H54 (cell line): Measurements from ENCODE around the gene DSCAML1.
"Not testable (repeated sequence)": the region's sequence is repeated elsewhere in the genome, so short reads cannot be mapped to it uniquely, and the experiment has no call there.

Source experiments
- DNase-seq: peaks from one replicate; pipeline ENCODE4 v3.0.0; 2011; ENCODE audit warnings: low spot score, mixed read lengths; ENCODE audit not compliant: insufficient read length
- FAIRE-seq: peaks from 3 replicates; lab custom pipeline; 2011; peaks lifted over from hg19 to GRCh38; lab: Jason Lieb, UNC
- POLR2A ChIP-seq: IDR thresholded peaks from 2 replicates; pipeline ENCODE4 v1.6.1; 2011; ENCODE audit warnings: low read depth, mild to moderate bottlenecking, low read length

The DSCAML1 gene

DNA sequence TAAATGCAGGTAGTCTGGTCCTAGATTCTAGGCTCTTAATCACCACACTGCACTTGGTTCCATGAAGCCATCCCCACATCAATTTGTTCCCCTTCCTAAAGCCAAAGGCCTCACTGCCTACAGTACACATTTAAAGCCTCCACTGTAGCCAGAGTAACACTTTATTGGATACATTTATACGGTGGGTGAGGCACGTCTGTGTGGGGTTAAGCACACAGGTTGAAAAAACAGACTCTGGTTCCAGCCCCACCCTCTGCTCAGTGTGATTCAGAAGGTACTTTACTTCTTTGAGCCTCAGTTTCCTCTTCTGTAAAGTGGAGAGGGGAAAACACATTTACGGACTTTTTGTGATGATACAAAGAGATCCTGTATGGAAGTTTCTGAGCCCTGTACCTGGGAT, 22.5 kb downstream of the DSCAML1 start:
- TF ChIP-seq POLR2A = no peak
- no peak for DNase-seq
- no peak for FAIRE-seq

DNA sequence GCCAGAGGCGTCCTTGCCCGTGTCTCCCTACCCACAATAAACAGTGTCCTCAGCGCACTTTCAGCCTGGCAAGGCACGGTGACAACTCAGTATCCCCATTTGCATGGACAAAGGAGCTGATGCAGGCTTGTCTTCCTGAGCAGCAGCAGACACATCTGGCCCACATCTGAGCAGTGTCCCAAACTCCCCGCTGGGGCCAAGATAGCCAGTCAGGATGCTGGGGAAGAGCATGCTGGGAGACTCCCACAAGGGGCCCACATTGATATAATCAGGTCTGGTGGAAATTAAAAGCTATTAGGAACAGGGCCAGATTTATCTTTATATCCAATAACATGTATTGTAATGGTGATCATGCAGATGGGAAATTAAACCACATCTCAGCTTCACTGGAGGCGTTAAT, 24.7 kb downstream of the DSCAML1 start:
- DNase-seq (no peak), FAIRE-seq (no peak)
- no peak for TF ChIP-seq POLR2A

DNA sequence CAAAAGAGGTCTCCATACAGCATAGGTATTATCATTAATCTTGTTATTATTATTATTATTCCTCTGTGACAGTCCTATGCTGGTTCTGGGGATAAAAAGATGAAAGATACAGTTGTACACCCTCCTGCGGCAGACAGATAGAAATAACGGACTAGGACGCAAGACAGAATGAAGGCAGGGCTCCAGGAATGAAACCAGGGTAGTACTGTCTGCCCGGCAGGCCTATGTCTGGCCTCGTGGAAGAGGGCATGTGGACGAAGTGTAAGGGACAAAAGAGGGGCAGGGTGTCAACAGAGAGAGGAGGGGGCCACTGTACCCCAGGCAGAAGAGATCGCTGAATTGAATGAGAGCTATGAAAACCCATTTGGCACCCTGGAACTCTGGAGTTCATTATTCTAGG, 25.2 kb downstream of the DSCAML1 start:
- DNase-seq = no peak
- TF ChIP-seq POLR2A = no peak
- no peak for FAIRE-seq

DNA sequence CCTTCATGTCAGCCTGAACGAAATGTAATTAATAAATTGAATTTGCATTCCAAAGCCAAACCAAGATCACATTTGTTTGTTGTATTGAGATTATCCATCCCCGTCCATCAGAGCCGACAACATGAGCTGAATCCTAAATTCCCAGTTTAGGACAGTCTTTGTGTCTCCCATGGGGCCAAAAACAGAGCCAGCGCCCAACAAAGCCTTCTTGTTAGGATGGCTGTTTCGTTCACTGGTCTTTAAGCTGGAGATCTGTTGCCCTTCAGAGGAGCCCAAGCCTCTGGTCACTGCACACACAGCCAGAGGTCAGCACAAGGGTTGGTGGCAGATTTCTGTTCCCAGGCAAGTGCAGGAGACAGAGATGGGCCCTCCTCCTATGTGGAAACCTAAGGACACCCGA, 25.8 kb downstream of the DSCAML1 start:
- TF ChIP-seq POLR2A = no peak
- DNase-seq (no peak), FAIRE-seq (no peak)

DNA sequence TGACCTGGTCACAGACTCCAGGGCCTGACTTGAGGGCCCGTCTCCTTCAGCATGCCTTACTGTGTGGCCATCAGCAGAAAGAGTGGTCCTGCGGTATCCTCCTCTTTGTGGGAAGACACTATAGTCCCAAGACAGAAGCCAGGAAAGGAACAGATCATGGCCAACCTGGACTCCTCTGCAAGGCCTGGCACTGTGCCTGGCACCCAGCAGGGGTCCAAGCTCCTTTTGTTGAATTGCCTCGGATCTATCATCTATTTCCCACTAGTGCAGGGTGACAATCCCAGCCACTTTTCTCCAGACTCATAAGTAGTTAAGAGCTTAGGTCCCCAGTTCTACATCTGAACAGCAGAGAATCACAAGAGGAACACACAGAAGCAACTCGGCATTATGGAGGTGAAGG, 27.0 kb downstream of the DSCAML1 start:
- DNase-seq (no peak), FAIRE-seq (no peak)
- no peak for TF ChIP-seq POLR2A

DNA sequence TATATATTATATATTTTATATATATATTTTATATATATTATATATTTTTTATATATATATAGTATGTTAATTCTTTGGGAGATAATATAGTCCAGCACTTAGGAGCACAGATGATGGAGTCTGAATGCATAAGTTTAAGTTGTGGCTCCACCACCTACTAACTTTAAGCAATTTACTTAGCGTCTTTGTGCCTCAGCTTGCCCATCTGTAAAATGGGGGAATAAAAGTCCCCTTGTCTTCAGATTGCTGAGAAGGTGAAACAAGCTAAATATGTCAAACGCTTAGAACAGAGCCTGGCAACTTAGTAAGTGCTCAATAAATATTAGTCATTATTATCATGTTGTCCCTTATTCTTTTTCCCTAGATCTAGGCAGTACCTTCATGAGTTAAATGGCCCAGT, 27.5 kb downstream of the DSCAML1 start:
- no peak for DNase-seq
- no peak for TF ChIP-seq POLR2A
- no peak for FAIRE-seq

DNA sequence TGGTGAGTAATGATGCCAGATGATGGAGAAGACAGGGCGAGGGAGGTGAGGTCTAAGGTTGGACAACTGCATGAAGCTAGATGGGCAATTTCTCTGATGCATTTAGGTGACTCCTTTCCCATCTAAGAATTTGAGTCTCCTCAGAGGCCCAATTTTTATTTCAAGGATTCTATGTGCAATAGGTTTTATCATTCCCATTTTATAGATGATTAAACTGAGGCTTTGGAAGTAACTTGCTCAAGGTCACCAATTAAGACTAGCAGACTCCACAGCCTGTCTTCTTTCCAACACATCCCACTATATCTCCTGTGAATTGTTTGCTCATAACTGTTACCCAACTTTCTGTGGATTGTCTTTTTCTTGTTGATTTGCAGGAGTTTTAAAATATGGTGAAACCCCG, 28.5 kb downstream of the DSCAML1 start:
- DNase-seq = no peak
- no peak for FAIRE-seq
- no peak for TF ChIP-seq POLR2A

DNA sequence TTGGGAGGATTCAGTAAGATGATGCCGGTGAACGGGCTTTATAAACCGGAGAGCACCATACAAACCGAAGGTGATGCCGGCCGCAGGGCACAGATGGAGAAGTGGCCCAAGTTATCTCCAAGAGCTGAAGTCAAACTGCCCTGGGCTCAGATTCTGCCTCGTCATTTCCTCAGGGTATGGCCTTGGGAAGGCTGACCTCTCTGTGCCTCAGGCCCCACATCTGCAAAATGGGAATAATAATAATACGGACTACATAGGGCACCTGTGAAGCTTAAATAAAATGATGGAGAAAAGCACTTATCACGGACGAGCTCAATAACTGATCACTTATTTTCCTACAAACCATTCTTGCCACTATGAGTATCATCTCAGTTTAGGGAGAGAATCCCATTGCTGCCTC, 29.9 kb downstream of the DSCAML1 start:
- TF ChIP-seq POLR2A = no peak
- no peak for DNase-seq
- no peak for FAIRE-seq

DNA sequence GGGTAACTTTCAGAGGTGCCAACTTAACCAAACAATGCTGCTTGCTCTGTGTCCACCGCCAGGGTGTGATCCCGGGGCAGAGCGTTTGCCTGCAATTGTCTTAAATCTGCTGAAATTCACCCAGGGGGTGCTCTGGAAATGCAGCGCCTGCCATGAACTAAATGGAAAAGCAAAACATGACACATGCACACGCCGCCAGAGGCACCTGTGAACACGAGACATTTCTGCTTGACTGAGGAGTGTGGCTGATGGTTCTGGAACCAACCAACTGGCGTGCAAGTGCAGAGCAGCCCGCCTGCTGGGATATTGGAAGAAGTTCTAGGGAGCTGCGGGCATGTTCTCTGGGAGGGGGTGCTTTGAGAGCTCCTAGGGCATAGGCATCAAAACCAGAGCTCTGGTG, 30.4 kb downstream of the DSCAML1 start:
- no peak for TF ChIP-seq POLR2A
- FAIRE-seq (no peak), DNase-seq (no peak)

DNA sequence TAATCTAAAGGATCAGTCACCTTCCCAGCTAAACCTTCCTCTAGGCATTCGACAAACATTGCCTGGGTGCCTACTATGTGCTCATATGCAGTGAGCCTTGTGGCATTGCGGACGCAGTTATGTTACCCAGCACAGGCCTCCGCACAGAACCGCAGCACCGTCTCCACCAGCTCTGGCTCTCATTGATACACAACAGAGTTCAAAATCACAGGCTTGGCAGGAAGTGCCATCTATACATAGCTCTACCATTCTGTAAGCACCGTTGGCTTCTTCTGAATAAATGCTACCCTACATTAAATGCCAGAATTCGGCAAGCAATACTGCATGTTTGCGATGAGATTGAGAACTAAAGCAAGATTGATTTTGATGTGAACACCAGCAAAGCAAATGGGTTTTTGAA, 31.0 kb downstream of the DSCAML1 start:
- no peak for TF ChIP-seq POLR2A
- DNase-seq = no peak
- FAIRE-seq = no peak

DNA sequence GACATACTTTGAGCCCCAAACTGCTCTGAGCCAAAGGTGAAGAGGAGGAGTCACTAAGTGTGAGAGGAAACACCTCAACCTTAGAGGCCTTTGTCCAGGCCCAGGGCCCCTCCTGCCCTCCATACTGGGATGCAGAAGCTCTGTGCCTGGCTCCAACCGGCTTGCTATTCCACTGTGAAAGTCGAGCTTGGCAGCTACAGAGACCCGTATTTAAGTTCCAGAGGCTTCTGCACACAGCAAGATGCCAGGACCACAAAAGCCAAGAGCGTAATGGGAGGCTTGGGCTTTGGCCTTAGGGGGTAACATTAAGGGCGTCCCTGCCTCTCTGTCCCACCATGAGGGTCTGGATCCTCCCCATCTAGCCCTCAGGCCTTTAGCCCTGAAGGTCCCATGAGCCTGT, 31.9 kb downstream of the DSCAML1 start:
- TF ChIP-seq POLR2A = no peak
- FAIRE-seq (no peak), DNase-seq (no peak)

DNA sequence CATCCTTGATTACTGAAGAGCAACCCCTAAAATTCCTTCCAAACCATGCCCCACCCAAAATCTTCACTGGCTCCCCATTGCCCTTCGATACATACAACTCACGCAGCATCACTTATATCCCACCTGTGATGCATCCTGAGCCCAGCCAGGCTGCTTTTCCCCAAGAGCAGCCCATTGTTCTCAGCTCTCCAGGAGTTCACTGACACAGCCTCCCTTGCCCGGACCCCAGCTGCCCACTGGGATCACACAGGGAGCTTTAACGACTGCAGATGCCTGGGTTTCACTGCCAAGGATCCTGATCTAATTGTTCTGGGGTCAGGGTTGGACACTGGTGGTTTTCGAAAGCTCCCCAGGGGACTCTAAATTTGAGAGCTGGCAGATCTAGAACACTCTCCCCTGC, 33.6 kb downstream of the DSCAML1 start:
- DNase-seq, FAIRE-seq: not testable (repeated sequence)

DNA sequence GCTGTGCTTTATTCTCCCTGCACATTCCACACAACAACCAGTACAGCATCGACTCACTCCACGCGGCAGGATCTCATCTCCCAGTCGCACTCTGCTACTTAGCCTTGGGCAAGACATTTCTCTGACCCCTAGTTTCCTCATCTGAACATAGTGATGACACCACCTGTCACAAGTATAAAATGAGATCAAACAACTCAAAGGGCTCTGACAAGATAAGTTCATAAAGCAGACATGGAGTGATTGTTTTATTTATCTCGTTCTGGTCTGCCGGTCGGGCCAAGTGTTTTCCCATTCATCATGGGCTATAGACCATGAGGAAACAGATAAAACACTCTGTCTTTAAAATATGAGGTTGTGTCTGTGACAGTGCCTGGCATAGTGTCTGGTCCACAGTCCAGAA, 35.0 kb downstream of the DSCAML1 start:
- no peak for FAIRE-seq
- DNase-seq = no peak
- TF ChIP-seq POLR2A = no peak

DNA sequence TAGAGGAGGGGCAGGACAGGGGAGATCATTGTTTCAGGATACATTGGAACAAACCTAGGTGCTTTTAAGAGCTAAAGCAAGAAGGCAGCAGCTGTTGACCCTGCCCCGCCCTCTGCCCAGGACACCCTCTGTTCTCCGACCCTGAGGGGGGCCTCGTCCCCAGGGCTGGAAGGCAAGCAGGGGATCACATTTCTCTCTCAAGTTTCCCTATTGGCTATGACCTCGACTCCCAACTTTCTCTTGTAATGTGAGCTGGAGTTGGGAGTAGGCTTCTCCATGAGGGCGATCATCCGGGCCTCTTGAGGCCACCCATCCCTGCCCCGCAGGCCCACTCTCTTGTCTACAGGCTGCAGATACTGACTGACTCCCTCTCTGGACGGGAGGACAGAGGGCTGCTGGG, 37.7 kb downstream of the DSCAML1 start:
- FAIRE-seq (no peak), DNase-seq (no peak)
- TF ChIP-seq POLR2A = no peak

DNA sequence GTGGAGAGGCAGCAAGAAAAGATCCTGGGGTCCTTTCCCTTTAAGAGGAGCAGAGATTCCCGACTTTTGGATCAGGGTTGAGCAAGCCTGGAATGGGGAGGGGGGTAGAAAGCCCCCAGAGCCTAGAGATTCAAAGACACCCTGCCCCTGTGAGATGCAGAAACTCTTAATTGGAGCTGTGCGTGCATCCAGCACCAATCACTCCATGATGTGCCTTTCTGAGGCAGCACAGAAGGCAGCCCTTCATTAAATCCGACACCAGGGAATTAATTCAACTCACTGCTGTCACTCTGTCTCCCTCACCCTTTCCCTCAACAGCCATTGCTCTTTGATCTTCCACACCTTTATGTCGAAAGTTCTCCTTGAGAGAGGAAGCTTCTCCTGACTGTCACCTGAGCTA, 43.0 kb downstream of the DSCAML1 start:
- FAIRE-seq (no peak), DNase-seq (no peak)
- no peak for TF ChIP-seq POLR2A

DNA sequence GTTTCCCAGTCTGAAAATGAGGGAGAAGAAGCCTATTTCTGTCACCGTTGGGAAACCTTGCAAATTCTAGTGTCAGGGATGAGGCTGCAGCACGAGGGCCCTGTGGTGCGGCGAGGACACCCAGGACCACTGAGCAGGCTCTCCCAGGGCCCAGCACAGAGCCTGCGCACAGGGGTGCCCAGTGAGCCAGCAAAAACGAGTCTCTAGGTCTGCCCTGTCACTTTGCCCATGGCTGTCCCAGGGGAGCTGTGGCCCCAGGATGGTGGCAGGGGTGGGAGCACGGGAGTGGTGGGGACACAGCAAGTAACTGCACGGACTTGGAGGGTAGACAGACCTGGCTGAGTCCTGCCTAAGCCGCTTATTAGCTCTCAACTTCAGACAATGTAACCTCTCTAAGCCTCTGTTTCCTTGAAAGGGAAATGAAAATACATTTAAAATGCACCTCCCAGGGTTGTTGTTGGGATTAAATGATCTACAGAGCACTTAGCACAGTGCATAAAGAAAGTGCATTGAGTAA, 44.2 kb downstream of the DSCAML1 start:
- no peak for TF ChIP-seq POLR2A
- no peak for DNase-seq
- FAIRE-seq = no peak
